MCF 10A (cell line): ENCODE results near the gene USB1. TPM values are rescaled to one million over a fixed set of nuclear protein-coding genes. Genes with fewer than 3 reads are reported as not detected.
"Not testable (repeated sequence)": the region's sequence is repeated elsewhere in the genome, so short reads cannot be mapped to it uniquely, and the experiment has no call there.

Experiments
- BruUV-seq: library from RNA; stranded (reverse); fragments of 400-500 nt; replicated peaks from 2 replicates; lab custom pipeline; 2021; lab: Mats Ljungman, UMichigan
- CTCF ChIA-PET: fragments of 300-600 bp; sonication (Branson Sonifier 250); formaldehyde crosslinking; extraction: SDS; loops from one replicate; lab custom pipeline; 2021; ENCODE audit warnings: antibody characterized with exemption, inconsistent platforms; lab: Yijun Ruan, JAX
- POLR2A ChIA-PET: fragments of 300-600, 350-650 bp; sonication (Branson Sonifier 250); formaldehyde crosslinking; extraction: SDS; loops from one replicate; lab custom pipeline; 2020; ENCODE audit warnings: antibody characterized with exemption, inconsistent platforms; lab: Yijun Ruan, JAX
- DNase-seq: peaks from one replicate; pipeline ENCODE4 v3.0.0-alpha.2; 2018; ENCODE audit not compliant: unreplicated experiment
- H3K27ac Mint-ChIP-seq: one replicate; pipeline ENCODE4 v1.8.0; 2022; ENCODE audit warnings: mild to moderate bottlenecking, low read depth, mixed read lengths; ENCODE audit not compliant: unreplicated experiment
- H3K27me3 Mint-ChIP-seq: one replicate; pipeline ENCODE4 v1.8.0; 2022; ENCODE audit warnings: mixed read lengths; ENCODE audit not compliant: insufficient read depth, unreplicated experiment
- H3K36me3 Mint-ChIP-seq: one replicate; pipeline ENCODE4 v1.8.0; 2022; ENCODE audit warnings: mild to moderate bottlenecking, moderate library complexity, mixed read lengths; ENCODE audit not compliant: insufficient read depth, unreplicated experiment
- H3K4me1 Mint-ChIP-seq: one replicate; pipeline ENCODE4 v1.8.0; 2022; ENCODE audit warnings: mixed read lengths; ENCODE audit not compliant: insufficient read depth, unreplicated experiment
- H3K4me3 Mint-ChIP-seq: one replicate; pipeline ENCODE4 v1.8.0; 2022; ENCODE audit warnings: mild to moderate bottlenecking, moderate library complexity, mixed read lengths; ENCODE audit not compliant: unreplicated experiment
- H3K9me3 Mint-ChIP-seq: one replicate; pipeline ENCODE4 v1.8.0; 2022; ENCODE audit warnings: mixed read lengths; ENCODE audit not compliant: unreplicated experiment
- intact Hi-C: fragments of 100-400 bp; cut with micrococcal nuclease; formaldehyde crosslinking; loops from 2 replicates; pipeline ENCODE4 v1.14.1; 2022
- total RNA-seq: library from RNA; stranded (reverse); gene quantifications from 2 replicates; pipeline ENCODE4 v1.2.3, GENCODE V29; 2022
- TF ChIP-seq, protein P1 (sequence below): fragments of 200-600 bp; IDR thresholded peaks from one replicate; pipeline ENCODE4 v1.8.0; 2022; ENCODE audit warnings: antibody characterized with exemption, mild to moderate bottlenecking; ENCODE audit not compliant: unreplicated experiment

Gene USB1
- total RNA-seq, 1 experiment from 2014 or later = 49.2 TPM

DNA sequence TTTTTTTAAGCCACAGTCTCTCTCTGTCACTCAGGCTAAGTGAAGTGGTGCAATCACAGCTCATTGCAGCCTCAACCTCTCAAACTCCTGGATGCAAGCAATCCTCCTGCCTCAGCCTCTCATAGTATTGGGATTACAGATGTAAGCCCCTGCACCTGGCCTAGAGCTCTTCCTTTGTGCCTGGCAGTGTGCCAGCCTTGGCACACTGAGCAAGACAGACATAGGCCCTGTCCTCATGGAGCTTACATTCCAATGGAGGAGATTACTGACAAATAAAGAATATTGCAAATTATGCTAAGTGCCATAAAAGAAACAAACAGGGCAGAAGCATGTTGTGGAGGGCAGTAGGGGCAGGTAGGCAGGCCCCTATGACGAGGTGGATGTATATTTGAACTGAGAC is 29.4 kb upstream of the USB1 start:
- no TSS peak for BruUV-seq
- intact Hi-C loops = no loop called here
- ChIA-PET CTCF (interaction anchor here (1.5 kb wide), 1 partner anchor 15 kb away, joined by 4 read pairs; no protein-coding TSS in a partner anchor), POLR2A (interaction anchor here (1.0 kb wide), 1 partner anchor 10 kb away, joined by 3 read pairs; no protein-coding TSS in a partner anchor)
- H3K4me3 Mint-ChIP-seq = no peak overlapping the region
- TF ChIP-seq, protein P1, sequence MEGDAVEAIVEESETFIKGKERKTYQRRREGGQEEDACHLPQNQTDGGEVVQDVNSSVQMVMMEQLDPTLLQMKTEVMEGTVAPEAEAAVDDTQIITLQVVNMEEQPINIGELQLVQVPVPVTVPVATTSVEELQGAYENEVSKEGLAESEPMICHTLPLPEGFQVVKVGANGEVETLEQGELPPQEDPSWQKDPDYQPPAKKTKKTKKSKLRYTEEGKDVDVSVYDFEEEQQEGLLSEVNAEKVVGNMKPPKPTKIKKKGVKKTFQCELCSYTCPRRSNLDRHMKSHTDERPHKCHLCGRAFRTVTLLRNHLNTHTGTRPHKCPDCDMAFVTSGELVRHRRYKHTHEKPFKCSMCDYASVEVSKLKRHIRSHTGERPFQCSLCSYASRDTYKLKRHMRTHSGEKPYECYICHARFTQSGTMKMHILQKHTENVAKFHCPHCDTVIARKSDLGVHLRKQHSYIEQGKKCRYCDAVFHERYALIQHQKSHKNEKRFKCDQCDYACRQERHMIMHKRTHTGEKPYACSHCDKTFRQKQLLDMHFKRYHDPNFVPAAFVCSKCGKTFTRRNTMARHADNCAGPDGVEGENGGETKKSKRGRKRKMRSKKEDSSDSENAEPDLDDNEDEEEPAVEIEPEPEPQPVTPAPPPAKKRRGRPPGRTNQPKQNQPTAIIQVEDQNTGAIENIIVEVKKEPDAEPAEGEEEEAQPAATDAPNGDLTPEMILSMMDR = no peak
- no peak for DNase-seq
- no peaks in the 10 kb centered on the region for H3K4me1 Mint-ChIP-seq
- no peaks in the 10 kb centered on the region for H3K27me3 Mint-ChIP-seq
- H3K9me3 Mint-ChIP-seq = no peaks in the 10 kb centered on the region
- no peak overlapping the region for H3K27ac Mint-ChIP-seq
- H3K36me3 Mint-ChIP-seq = no peaks in the 10 kb centered on the region

DNA sequence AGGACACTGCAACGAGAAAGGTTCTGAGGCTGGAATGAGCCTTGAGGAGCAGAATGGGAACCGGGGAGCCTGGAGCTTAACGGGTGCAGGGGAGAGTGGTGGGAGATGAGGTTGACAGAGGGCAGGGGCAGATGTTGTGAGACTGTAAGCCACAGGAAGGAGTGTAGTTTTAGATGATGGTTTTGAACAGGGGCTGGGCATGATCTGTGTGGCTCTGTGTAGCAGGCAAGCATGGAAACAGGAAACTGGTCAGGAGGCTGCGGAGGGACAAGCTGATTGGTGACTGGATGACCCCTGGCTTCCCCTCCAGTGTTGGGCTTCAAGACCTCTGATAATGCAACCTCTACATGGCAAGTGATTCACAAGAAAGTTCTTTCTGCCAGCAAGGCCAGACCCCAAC is 28.9 kb upstream of the USB1 start:
- H3K4me3 Mint-ChIP-seq = no peak overlapping the region
- no peak for DNase-seq
- H3K4me1 Mint-ChIP-seq = no peaks in the 10 kb centered on the region
- TF ChIP-seq, protein P1 = no peak
- POLR2A ChIA-PET = interaction anchor here (1.0 kb wide), 1 partner anchor 11 kb away, joined by 3 read pairs; no protein-coding TSS in a partner anchor
- no peaks in the 10 kb centered on the region for H3K27me3 Mint-ChIP-seq
- H3K9me3 Mint-ChIP-seq = no peaks in the 10 kb centered on the region
- CTCF ChIA-PET = no interaction called here
- no TSS peak for BruUV-seq
- H3K27ac Mint-ChIP-seq = no peak overlapping the region
- no peaks in the 10 kb centered on the region for H3K36me3 Mint-ChIP-seq
- intact Hi-C loops = no loop called here

DNA sequence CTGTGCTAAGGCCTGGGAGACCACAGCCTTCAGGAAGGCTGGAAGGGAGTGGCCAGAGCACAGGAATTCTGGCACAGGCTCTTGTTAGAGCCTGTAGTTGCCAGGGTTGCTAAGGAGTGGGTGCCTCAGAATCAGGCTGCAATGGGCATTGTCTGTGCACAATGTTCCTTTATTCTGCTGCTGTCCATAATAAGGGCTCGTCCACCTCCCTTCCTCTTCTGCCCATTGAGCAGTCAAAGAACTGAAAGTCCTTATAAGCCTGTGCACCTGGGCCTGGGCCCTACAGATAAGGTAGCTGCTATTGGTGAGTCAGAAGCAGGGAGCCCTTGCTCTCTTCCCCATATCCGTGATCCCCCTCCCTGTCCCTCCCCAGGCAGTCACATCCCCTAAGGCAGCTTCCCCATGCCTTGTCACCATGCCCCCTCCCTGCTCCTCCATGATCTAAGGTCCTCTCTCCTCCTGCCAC is 24.8 kb upstream of the USB1 start:
- BruUV-seq = no TSS peak
- Mint-ChIP-seq H3K9me3 (no peaks in the 10 kb centered on the region), H3K4me1 (no peaks in the 10 kb centered on the region), H3K27ac (no peak overlapping the region), H3K36me3 (no peaks in the 10 kb centered on the region), H3K4me3 (no peak overlapping the region), H3K27me3 (no peaks in the 10 kb centered on the region)
- DNase-seq = peak; percentile 46
- TF ChIP-seq, protein P1 = no peak
- ChIA-PET CTCF (interaction anchor here (0.8 to 1.5 kb wide), 4 partner anchors 9 to 220 kb away, joined by 3 to 4 read pairs (median 3); no protein-coding TSS in a partner anchor), POLR2A (no interaction called here)
- intact Hi-C loops = no loop called here

- no peaks in the 10 kb centered on the region for H3K4me1 Mint-ChIP-seq
- BruUV-seq = no TSS peak
- no peaks in the 10 kb centered on the region for H3K27me3 Mint-ChIP-seq
- ChIA-PET CTCF (interaction anchor here (0.6 to 1.5 kb wide), 5 partner anchors 10 to 195 kb away, joined by 3 to 4 read pairs (median 3); no protein-coding TSS in a partner anchor), POLR2A (interaction anchor here (1.3 kb wide), 1 partner anchor 12 kb away, joined by 4 read pairs; no protein-coding TSS in a partner anchor)
- intact Hi-C loops = no loop called here
- no peak overlapping the region for H3K4me3 Mint-ChIP-seq
- H3K9me3 Mint-ChIP-seq = no peaks in the 10 kb centered on the region
- TF ChIP-seq, protein P1 = no peak
- DNase-seq = no peak
- H3K36me3 Mint-ChIP-seq = no peaks in the 10 kb centered on the region
- no peak overlapping the region for H3K27ac Mint-ChIP-seq
Observed at GRCh38 chr16:57977418-57978069, 23.7 kb upstream of the USB1 start.

- H3K27me3 Mint-ChIP-seq, H3K36me3 Mint-ChIP-seq, BruUV-seq, H3K4me1 Mint-ChIP-seq, intact Hi-C loops, H3K27ac Mint-ChIP-seq, DNase-seq, H3K4me3 Mint-ChIP-seq, H3K9me3 Mint-ChIP-seq: not testable (repeated sequence)
- ChIA-PET POLR2A (interaction anchor here (1.3 kb wide), 1 partner anchor 12 kb away, joined by 4 read pairs; no protein-coding TSS in a partner anchor), CTCF (interaction anchor here (0.6 to 0.7 kb wide), 3 partner anchors 38 to 196 kb away, joined by 3 to 4 read pairs (median 3); no protein-coding TSS in a partner anchor)
Observed at GRCh38 chr16:57978070-57978465, 23.1 kb upstream of the USB1 start.
